ENCODE results near the gene FOLR2. TPM values are rescaled to one million over a fixed set of nuclear protein-coding genes. Genes with fewer than 3 reads are reported as not detected.

Gene FOLR2
- total and polyA plus RNA-seq, 2 experiments from 2014 or later: not detected

DNA sequence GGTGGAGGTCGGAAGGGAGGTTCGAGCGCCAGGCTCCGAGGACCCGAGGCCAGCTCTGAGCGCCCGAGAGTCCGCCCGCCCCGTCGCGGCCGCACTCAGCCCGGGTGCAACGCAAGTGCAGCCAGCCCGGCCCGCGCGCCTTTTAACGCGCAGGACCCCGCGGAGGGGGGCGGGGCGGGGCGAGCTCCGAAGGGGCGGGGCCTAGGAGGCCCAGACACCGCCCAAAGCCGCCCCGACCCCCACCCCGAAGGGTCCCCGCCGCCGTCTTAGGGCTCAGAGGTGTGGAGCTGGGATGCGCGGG is 27.4 kb downstream of the FOLR2 start, which contains the start of gene PHOX2A:
Gene PHOX2A (minus strand): TSS at position 117 of the 301 bp plus-strand sequence. CDS start 172 bp downstream, outside the sequence.
- Histone ChIP-seq H3K36me3 (no peaks in the 10 kb centered on the region), H3K9me3 (ENCODE audit: low read depth) (no peaks in the 10 kb centered on the region), H3K4me1 (ENCODE audit: low read depth) (peaks cover 7% of the 10 kb centered on the region), H3K4me3 (peak within 1 kb of the TSS; percentile 18), H3K27ac (no peak within 1 kb of the TSS), H3K27me3 (peaks cover 93% of the 10 kb centered on the region)
- DNase-seq (ENCODE audit: low read depth in 1 of 2, low spot score in 1 of 2): peak in 1 of 2 donors; percentile 21
- no peak for TF ChIP-seq CTCF (IDR thresholded peaks at IDR 0.05; ENCODE audit: low read depth, low read length)

DNA sequence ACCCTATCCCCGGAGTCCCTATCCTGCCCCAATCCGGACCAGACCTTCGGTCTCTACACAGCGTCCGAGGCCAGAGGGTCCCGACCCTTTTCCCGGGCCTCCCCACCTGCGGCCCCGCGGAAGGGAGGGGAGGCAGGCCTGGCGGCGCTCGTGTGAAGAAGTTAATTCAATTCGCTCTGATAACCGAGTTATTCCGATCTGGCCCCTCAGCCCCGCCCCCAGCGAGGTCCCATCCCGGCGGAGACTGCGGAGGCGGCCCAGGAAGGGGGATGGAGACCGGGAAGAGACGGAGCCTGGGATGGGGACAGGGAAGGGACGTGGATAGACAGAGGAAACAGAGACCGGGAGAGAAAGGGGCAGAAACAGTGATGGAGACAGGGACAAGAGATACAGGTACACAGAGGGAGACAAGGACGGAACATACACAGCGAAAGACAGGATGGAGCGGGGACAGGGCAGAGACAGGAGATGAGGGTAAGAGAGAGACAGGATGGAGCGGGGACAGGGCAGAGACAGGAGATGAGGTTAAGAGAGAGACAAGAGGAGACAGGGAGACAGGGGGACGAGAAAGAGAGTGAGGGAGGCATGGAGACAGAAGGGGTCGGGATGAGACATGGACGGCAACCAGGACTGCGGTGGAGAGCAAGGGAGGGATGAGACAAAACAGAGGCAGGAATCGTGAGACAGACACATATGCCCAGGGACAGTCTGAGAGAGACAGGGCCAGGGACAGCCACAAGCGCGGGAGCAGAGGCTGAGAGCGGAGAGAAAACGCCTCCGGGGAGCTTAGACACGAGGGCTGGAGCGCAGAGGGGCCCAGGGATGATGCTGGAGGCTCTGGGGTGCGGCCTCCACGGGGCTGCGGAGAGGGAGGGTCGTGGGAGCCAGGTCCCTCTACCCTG is 28.0 kb downstream of the FOLR2 start:
- H3K9me3 ChIP-seq (ENCODE audit: low read depth): no peaks in the 10 kb centered on the region
- no peaks in the 10 kb centered on the region for H3K36me3 ChIP-seq
- peaks cover 4% of the 10 kb centered on the region for H3K4me1 ChIP-seq (ENCODE audit: low read depth)
- no peak overlapping the region for H3K27ac ChIP-seq
- H3K4me3 ChIP-seq: peak overlapping the region; percentile 18
- peaks cover 89% of the 10 kb centered on the region for H3K27me3 ChIP-seq
- DNase-seq (ENCODE audit: low read depth in 1 of 2, low spot score in 1 of 2): no peak
- TF ChIP-seq CTCF (IDR thresholded peaks at IDR 0.05; ENCODE audit: low read depth, low read length): no peak

- Histone ChIP-seq H3K4me1 (ENCODE audit: low read depth) (no peaks in the 10 kb centered on the region), H3K27ac (no peak overlapping the region), H3K9me3 (ENCODE audit: low read depth) (no peaks in the 10 kb centered on the region), H3K4me3 (no peak overlapping the region), H3K36me3 (no peaks in the 10 kb centered on the region), H3K27me3 (peaks cover 86% of the 10 kb centered on the region)
- no peak for TF ChIP-seq CTCF (IDR thresholded peaks at IDR 0.05; ENCODE audit: low read depth, low read length)
- no peak for DNase-seq (ENCODE audit: low read depth in 1 of 2, low spot score in 1 of 2)
Observed at GRCh38 chr11:72245263-72245816, 28.7 kb downstream of the FOLR2 start.

GRCh38 chr11:72247584-72247983 is 31.0 kb downstream of the FOLR2 start:
- no peak for TF ChIP-seq CTCF (IDR thresholded peaks at IDR 0.05; ENCODE audit: low read depth, low read length)
- Histone ChIP-seq H3K36me3 (no peaks in the 10 kb centered on the region), H3K4me1 (ENCODE audit: low read depth) (no peaks in the 10 kb centered on the region), H3K4me3 (no peak overlapping the region), H3K27me3 (peaks cover 63% of the 10 kb centered on the region), H3K27ac (no peak overlapping the region), H3K9me3 (ENCODE audit: low read depth) (no peaks in the 10 kb centered on the region)
- DNase-seq (ENCODE audit: low read depth in 1 of 2, low spot score in 1 of 2): no peak

DNA sequence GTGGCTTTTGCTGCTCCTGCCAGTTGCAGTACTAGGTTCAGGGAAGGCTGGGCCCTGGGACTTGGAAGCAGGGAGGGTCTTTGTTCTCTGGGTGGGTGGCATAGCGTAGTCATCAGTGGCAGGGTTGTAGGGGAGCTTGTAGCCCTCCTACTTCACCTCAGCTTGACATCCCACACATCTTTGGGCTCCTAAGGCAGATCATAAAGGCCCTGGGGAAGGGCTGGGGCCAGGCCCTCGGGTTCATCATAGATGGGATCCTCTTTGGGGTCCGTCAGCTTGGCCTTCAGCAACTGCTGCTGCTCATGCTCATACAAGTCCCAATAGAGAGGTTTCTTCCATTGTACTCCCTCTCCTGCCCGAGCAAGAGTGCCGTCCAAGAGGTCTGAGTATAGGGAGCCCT is 33.4 kb downstream of the FOLR2 start:
- no peak overlapping the region for H3K27ac ChIP-seq
- no peak overlapping the region for H3K4me3 ChIP-seq
- no peaks in the 10 kb centered on the region for H3K36me3 ChIP-seq
- H3K4me1 ChIP-seq (ENCODE audit: low read depth): no peaks in the 10 kb centered on the region
- DNase-seq (ENCODE audit: low read depth in 1 of 2, low spot score in 1 of 2): no peak
- H3K9me3 ChIP-seq (ENCODE audit: low read depth): no peaks in the 10 kb centered on the region
- peaks cover 39% of the 10 kb centered on the region for H3K27me3 ChIP-seq
- TF ChIP-seq CTCF (IDR thresholded peaks at IDR 0.05; ENCODE audit: low read depth, low read length): no peak

Data from cardiac muscle cell (in vitro differentiated cells and primary cell).